Superior temporal gyrus (tissue), 1 donor: ENCODE results near the gene RGL2.
"Not testable (repeated sequence)": the region's sequence is repeated elsewhere in the genome, so short reads cannot be mapped to it uniquely, and the experiment has no call there.

Experiments used
- DNase-seq: peaks from one replicate; pipeline ENCODE4 v3.0.0-alpha.2; 2016; ENCODE audit errors: extremely low spot score

Gene RGL2

GRCh38 chr6:33273924-33274902 is 24.5 kb downstream of the RGL2 start:
- DNase-seq = no peak

GRCh38 chr6:33273129-33273923 is 25.4 kb downstream of the RGL2 start:
- DNase-seq = no peak

GRCh38 chr6:33272275-33273128 is 26.2 kb downstream of the RGL2 start:
- DNase-seq = no peak

GRCh38 chr6:33271468-33272274 is 27.1 kb downstream of the RGL2 start, which contains the start of the genes RPS18 and VPS52:
Gene RPS18 (plus strand): TSS chr6:33272075. CDS start chr6:33272120, 45 bp downstream.
Gene VPS52 (minus strand): TSS chr6:33271876. CDS start chr6:33271675, 201 bp downstream.
- DNase-seq = peak; percentile 100

- no peak for DNase-seq
These were observed 27.6 kb downstream of the RGL2 start for GRCh38 chr6:33271117-33271467.

- DNase-seq = no peak
These were observed 34.7 kb downstream of the RGL2 start for GRCh38 chr6:33264015-33264414.

GRCh38 chr6:33262490-33262889 is 36.3 kb downstream of the RGL2 start:
- not testable (repeated sequence) for DNase-seq

GRCh38 chr6:33259032-33259431 is 39.7 kb downstream of the RGL2 start:
- DNase-seq = no peak

- DNase-seq = no peak
These were observed 44.2 kb downstream of the RGL2 start for GRCh38 chr6:33254591-33254990.

- no peak for DNase-seq
These were observed 46.0 kb downstream of the RGL2 start for GRCh38 chr6:33252759-33253158.

- DNase-seq = no peak
These were observed 47.2 kb downstream of the RGL2 start for GRCh38 chr6:33251395-33252012.

GRCh38 chr6:33250731-33251130 is 48.0 kb downstream of the RGL2 start:
- DNase-seq = no peak

- no peak for DNase-seq
These were observed 48.8 kb downstream of the RGL2 start for GRCh38 chr6:33249732-33250630.

GRCh38 chr6:33248932-33249731 is 49.6 kb downstream of the RGL2 start:
- peak; percentile 99 for DNase-seq

- no peak for DNase-seq
These were observed 50.2 kb downstream of the RGL2 start for GRCh38 chr6:33248643-33248931.

- DNase-seq = peak; percentile 97
These were observed 50.6 kb downstream of the RGL2 start for GRCh38 chr6:33247977-33248642.

GRCh38 chr6:33243476-33243875 is 55.3 kb downstream of the RGL2 start:
- no peak for DNase-seq

GRCh38 chr6:33241968-33242367 is 56.8 kb downstream of the RGL2 start:
- DNase-seq = no peak
